ENCODE data around the gene NANOGP8. TPM values are rescaled to one million over a fixed set of nuclear protein-coding genes. Genes with fewer than 3 reads are reported as not detected.

Gene NANOGP8
- total RNA-seq, 1 experiment from 2014 or later = 0.75 TPM

DNA sequence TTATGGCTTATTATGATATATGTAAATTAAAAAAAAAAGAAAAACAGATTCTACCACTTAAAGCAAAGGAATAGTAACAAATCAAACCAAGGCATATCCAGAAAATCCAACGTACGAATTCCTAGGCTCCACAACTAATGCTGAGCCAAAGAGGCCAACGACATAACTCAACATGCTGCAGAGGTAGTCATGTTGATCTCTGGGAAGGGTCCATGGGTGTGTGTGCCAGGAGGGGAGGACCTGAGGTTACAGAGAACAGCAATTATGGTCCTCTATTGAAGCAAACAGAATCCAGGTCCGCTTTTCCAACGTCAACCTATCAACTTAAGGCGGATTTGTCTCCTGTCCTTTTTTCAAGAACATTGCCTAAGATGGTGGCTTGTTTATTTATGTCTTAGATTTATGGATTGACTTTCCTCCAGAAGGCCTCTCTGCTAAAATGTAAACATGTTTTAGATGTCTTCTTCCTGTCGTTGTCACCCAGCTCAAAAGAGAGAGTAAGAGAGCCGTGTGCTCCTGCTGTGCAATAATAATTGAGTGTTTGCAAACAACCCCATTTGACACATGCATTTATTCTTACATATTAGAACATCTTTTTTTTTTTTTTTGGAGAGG, 20.4 kb downstream of the NANOGP8 start:
- POLR2A ChIA-PET = interaction anchor here (0.6 kb wide), 1 partner anchor 64 kb away, joined by 3 read pairs; no protein-coding TSS in a partner anchor

DNA sequence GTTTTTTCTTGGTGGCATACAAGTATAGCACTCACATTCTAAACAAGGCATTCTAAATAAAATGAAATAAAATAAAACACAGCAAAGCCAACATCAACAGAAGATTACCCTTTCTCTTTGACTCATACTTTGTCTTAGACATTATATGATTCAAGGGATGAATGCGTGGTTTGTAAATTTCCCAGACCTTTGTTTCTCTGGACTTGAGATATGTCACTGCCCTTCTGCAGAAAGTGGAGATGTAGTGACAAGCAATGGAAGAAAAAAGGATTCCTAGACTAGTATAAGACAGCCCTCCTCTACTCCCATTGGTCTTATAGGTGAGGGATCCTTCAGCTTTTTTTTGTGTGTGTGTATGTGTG, 22.4 kb downstream of the NANOGP8 start:
- POLR2A ChIA-PET = no interaction called here
- Mint-ChIP-seq H3K36me3 (ENCODE audit: insufficient read depth, unreplicated experiment) (no peaks in the 10 kb centered on the region), H3K4me1 (ENCODE audit: insufficient read depth, unreplicated experiment) (no peaks in the 10 kb centered on the region)

More for the DNA sequence above, 20.4 kb downstream of the NANOGP8 start:
- intact Hi-C loops (cut with micrococcal nuclease) = no loop called here
- Mint-ChIP-seq H3K36me3 (ENCODE audit: insufficient read depth, unreplicated experiment) (no peaks in the 10 kb centered on the region), H3K27ac (ENCODE audit: low read depth, unreplicated experiment) (no peak overlapping the region), H3K4me3 (ENCODE audit: unreplicated experiment) (no peak overlapping the region), H3K9me3 (ENCODE audit: unreplicated experiment) (no peaks in the 10 kb centered on the region), H3K4me1 (ENCODE audit: insufficient read depth, unreplicated experiment) (no peaks in the 10 kb centered on the region), H3K27me3 (ENCODE audit: insufficient read depth, unreplicated experiment) (no peaks in the 10 kb centered on the region)
- TF ChIP-seq, protein P1, sequence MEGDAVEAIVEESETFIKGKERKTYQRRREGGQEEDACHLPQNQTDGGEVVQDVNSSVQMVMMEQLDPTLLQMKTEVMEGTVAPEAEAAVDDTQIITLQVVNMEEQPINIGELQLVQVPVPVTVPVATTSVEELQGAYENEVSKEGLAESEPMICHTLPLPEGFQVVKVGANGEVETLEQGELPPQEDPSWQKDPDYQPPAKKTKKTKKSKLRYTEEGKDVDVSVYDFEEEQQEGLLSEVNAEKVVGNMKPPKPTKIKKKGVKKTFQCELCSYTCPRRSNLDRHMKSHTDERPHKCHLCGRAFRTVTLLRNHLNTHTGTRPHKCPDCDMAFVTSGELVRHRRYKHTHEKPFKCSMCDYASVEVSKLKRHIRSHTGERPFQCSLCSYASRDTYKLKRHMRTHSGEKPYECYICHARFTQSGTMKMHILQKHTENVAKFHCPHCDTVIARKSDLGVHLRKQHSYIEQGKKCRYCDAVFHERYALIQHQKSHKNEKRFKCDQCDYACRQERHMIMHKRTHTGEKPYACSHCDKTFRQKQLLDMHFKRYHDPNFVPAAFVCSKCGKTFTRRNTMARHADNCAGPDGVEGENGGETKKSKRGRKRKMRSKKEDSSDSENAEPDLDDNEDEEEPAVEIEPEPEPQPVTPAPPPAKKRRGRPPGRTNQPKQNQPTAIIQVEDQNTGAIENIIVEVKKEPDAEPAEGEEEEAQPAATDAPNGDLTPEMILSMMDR (IDR thresholded peaks at IDR 0.05; ENCODE audit: unreplicated experiment) = no peak
- no TSS peak for BruUV-seq (replicated peaks)
- CTCF ChIA-PET = interaction anchor here (0.7 kb wide), 1 partner anchor 30 kb away, joined by 5 read pairs; no protein-coding TSS in a partner anchor
- no peak for DNase-seq (ENCODE audit: unreplicated experiment)

DNA sequence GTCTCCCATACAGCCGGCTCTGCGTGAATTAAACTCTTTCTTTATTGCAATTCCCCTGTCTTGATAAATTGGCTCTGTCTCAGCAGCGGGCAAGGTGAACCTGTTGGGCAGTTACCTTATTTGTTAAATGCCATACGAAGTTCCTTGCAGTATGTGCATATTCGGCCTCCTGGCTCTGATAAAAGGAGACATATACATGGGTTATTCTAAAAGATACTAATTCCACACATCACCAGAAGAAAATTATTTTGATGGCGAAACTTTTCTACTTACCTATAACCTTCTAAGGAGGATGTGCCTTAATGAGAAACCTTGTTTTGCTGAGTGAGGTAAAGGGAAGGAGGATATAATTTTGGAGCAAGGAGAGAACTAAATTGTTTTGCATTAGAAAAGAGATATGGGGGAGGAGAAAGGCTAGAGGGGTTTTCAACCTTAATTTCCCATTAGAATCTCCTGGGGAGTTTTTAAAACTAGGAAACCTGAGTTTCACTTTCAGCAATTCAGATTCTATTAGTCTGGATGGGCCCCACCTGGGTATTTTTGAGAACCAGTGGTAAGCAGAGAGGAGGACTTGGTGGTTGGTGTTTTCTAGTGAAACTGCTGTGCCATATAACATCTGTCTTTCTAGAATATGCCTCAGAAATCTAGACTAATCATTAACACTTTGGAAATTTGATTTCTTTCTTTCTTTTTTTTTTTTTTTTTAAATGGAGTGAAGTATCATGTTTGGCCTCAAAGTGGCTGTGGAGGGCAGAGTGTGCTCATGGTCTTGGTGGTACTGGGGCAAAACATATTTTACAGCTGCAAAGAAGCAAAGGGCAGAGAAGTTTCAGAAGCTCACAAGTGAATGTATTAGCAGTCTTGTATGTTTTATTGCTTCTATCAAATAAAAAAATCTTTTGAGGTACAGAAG, 23.0 kb downstream of the NANOGP8 start:
- no peak for DNase-seq (ENCODE audit: unreplicated experiment)
- BruUV-seq (replicated peaks) = no TSS peak
- ChIA-PET POLR2A (no interaction called here), CTCF (interaction anchor here (0.7 to 1.4 kb wide), 4 partner anchors 12 to 204 kb away, joined by 3 to 5 read pairs (median 3); no protein-coding TSS in a partner anchor)
- intact Hi-C loops (cut with micrococcal nuclease) = no loop called here
- Mint-ChIP-seq H3K4me3 (ENCODE audit: unreplicated experiment) (no peak overlapping the region), H3K4me1 (ENCODE audit: insufficient read depth, unreplicated experiment) (no peaks in the 10 kb centered on the region), H3K27ac (ENCODE audit: low read depth, unreplicated experiment) (no peak overlapping the region), H3K36me3 (ENCODE audit: insufficient read depth, unreplicated experiment) (no peaks in the 10 kb centered on the region), H3K9me3 (ENCODE audit: unreplicated experiment) (no peaks in the 10 kb centered on the region), H3K27me3 (ENCODE audit: insufficient read depth, unreplicated experiment) (no peaks in the 10 kb centered on the region)
- TF ChIP-seq, protein P1 (IDR thresholded peaks at IDR 0.05; ENCODE audit: unreplicated experiment) = no peak

More for the DNA sequence above, 22.4 kb downstream of the NANOGP8 start:
- TF ChIP-seq, protein P1 (IDR thresholded peaks at IDR 0.05; ENCODE audit: unreplicated experiment) = no peak
- H3K27me3 Mint-ChIP-seq (ENCODE audit: insufficient read depth, unreplicated experiment) = no peaks in the 10 kb centered on the region
- no peak for DNase-seq (ENCODE audit: unreplicated experiment)
- no TSS peak for BruUV-seq (replicated peaks)
- no peak overlapping the region for H3K4me3 Mint-ChIP-seq (ENCODE audit: unreplicated experiment)
- no peaks in the 10 kb centered on the region for H3K9me3 Mint-ChIP-seq (ENCODE audit: unreplicated experiment)
- CTCF ChIA-PET = interaction anchor here (0.6 to 1.4 kb wide), 4 partner anchors 13 to 204 kb away, joined by 3 to 5 read pairs (median 3); no protein-coding TSS in a partner anchor
- no peak overlapping the region for H3K27ac Mint-ChIP-seq (ENCODE audit: low read depth, unreplicated experiment)
- intact Hi-C loops (cut with micrococcal nuclease) = no loop called here

DNA sequence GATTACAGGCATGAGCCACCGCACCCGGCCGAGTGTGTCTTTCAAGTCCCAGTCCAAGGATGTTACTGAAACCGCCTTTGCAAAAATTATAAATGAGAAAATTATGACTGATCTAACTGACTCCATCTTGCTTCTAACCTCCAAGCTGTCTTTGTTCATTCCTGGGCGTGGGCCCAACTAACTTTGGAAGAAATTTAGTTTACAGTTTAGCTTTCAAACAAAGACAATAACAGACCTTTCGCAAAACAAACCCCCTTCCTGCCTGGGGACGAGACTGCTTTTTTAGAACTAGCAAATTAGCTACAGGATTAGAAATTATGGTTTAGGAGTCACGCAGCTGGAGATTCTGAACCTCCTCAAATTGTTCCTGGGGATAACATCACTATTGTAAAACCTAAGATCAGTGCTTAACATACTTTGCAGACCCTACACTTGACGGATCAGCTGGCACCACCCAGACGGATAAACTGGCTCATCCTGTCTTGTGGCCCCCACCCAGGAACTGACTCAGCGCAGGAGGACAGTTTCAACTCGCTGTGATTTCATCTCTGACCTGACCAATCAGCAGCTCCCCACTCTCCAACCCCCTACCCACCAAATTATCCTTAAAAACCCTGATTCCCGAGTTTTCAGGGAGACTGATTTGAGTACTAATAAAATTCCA, 23.8 kb downstream of the NANOGP8 start:
- no TSS peak for BruUV-seq (replicated peaks)
- TF ChIP-seq, protein P1 (IDR thresholded peaks at IDR 0.05; ENCODE audit: unreplicated experiment) = no peak
- ChIA-PET CTCF (interaction anchor here (1.0 kb wide), 1 partner anchor 13 kb away, joined by 3 read pairs; no protein-coding TSS in a partner anchor), POLR2A (no interaction called here)
- Mint-ChIP-seq H3K9me3 (ENCODE audit: unreplicated experiment) (no peaks in the 10 kb centered on the region), H3K4me3 (ENCODE audit: unreplicated experiment) (no peak overlapping the region), H3K27ac (ENCODE audit: low read depth, unreplicated experiment) (no peak overlapping the region), H3K4me1 (ENCODE audit: insufficient read depth, unreplicated experiment) (no peaks in the 10 kb centered on the region), H3K27me3 (ENCODE audit: insufficient read depth, unreplicated experiment) (no peaks in the 10 kb centered on the region), H3K36me3 (ENCODE audit: insufficient read depth, unreplicated experiment) (no peaks in the 10 kb centered on the region)
- intact Hi-C loops (cut with micrococcal nuclease) = no loop called here
- DNase-seq (ENCODE audit: unreplicated experiment) = no peak

Data from MCF 10A (cell line).